WTC11 (cell line): Measurements from ENCODE around the gene PIK3R6. TPM values are rescaled to one million over a fixed set of nuclear protein-coding genes. Genes with fewer than 3 reads are reported as not detected.

Experiments
- ATAC-seq: fragments of 200-7000 bp; cut with Tn5 transposase; 2 replicates; pipeline ENCODE4 v1.10.0; 2021; ENCODE audit warnings: mild to moderate bottlenecking, moderate library complexity
- CTCF ChIA-PET: fragments of 300-600 bp; sonication (Branson Sonifier 250); formaldehyde crosslinking; loops from one replicate; lab custom pipeline; 2021; ENCODE audit warnings: antibody characterized with exemption; lab: Charles Lee
- POLR2A ChIA-PET: fragments of 350-600 bp; sonication (Branson Sonifier 250); formaldehyde crosslinking; loops from one replicate; lab custom pipeline; 2021; ENCODE audit warnings: antibody characterized with exemption; lab: Charles Lee
- DNase-seq: peaks from one replicate; pipeline ENCODE4 v3.0.0; 2021; ENCODE audit warnings: low spot score
- H3K27ac Mint-ChIP-seq: 2 replicates; pipeline ENCODE4 v1.8.0; 2021; ENCODE audit warnings: mixed read lengths
- H3K27me3 Mint-ChIP-seq: 2 replicates; pipeline ENCODE4 v1.8.0; 2021; ENCODE audit warnings: low read depth, mild to moderate bottlenecking, moderate library complexity, mixed read lengths
- H3K36me3 Mint-ChIP-seq: 2 replicates; pipeline ENCODE4 v1.8.0; 2021; ENCODE audit warnings: mixed read lengths
- H3K4me1 Mint-ChIP-seq: 2 replicates; pipeline ENCODE4 v1.8.0; 2022; ENCODE audit warnings: mixed read lengths
- H3K4me3 Mint-ChIP-seq: 2 replicates; pipeline ENCODE4 v1.8.0; 2021; ENCODE audit warnings: mild to moderate bottlenecking, moderate library complexity, mixed read lengths
- H3K9me3 Mint-ChIP-seq: 2 replicates; pipeline ENCODE4 v1.8.0; 2021; ENCODE audit warnings: mixed read lengths
- AFF4 ChIP-seq: sonication (generic); formaldehyde crosslinking; IDR thresholded peaks from 2 replicates; pipeline ENCODE4 v1.8.1; 2023; ENCODE audit warnings: mild to moderate bottlenecking, missing genetic modification reagents, borderline replicate concordance
- ATF2 ChIP-seq: sonication (generic); formaldehyde crosslinking; IDR thresholded peaks from 2 replicates; pipeline ENCODE4 v1.8.1; 2022; ENCODE audit warnings: low read depth, missing genetic modification reagents, borderline replicate concordance
- CREM ChIP-seq: sonication (generic); formaldehyde crosslinking; IDR thresholded peaks from 2 replicates; pipeline ENCODE4 v1.8.1; 2022; ENCODE audit warnings: mild to moderate bottlenecking, missing genetic modification reagents, moderate library complexity
- ERG ChIP-seq: fragments of 250-450 bp; sonication (Bioruptor Pico); IDR thresholded peaks from 2 replicates; pipeline ENCODE4 v1.8.0; 2021; ENCODE audit warnings: mild to moderate bottlenecking
- ESRRA ChIP-seq: sonication (generic); formaldehyde crosslinking; IDR thresholded peaks from 2 replicates; pipeline ENCODE4 v1.8.1; 2022; ENCODE audit warnings: mild to moderate bottlenecking, missing genetic modification reagents, borderline replicate concordance
- IRF1 ChIP-seq: sonication (generic); formaldehyde crosslinking; IDR thresholded peaks from 2 replicates; pipeline ENCODE4 v1.8.0; 2023; ENCODE audit warnings: missing genetic modification reagents
- JAZF1 ChIP-seq: fragments of 250-450 bp; sonication (Bioruptor Pico); IDR thresholded peaks from 2 replicates; pipeline ENCODE4 v1.9.0; 2021; ENCODE audit warnings: moderate library complexity, mild to moderate bottlenecking, inconsistent platforms
- KAT7 ChIP-seq: sonication (generic); formaldehyde crosslinking; IDR thresholded peaks from 2 replicates; pipeline ENCODE4 v1.8.1; 2023; ENCODE audit warnings: missing genetic modification reagents, mild to moderate bottlenecking, borderline replicate concordance
- NR3C1 ChIP-seq: sonication (generic); formaldehyde crosslinking; conservative IDR thresholded peaks from 2 replicates; pipeline ENCODE4 v1.8.1; 2023; ENCODE audit warnings: low read depth, mild to moderate bottlenecking, missing genetic modification reagents
- PRDM15 ChIP-seq: sonication (generic); formaldehyde crosslinking; IDR thresholded peaks from 2 replicates; pipeline ENCODE4 v1.8.0; 2022; ENCODE audit warnings: missing genetic modification reagents
- TEAD4 ChIP-seq: sonication (generic); formaldehyde crosslinking; IDR thresholded peaks from 2 replicates; pipeline ENCODE4 v1.8.0; 2022; ENCODE audit warnings: mild to moderate bottlenecking, missing genetic modification reagents
- USF1 ChIP-seq: sonication (generic); formaldehyde crosslinking; IDR thresholded peaks from 2 replicates; pipeline ENCODE4 v1.8.0; 2022; ENCODE audit warnings: mild to moderate bottlenecking, missing genetic modification reagents
- ZBTB21 ChIP-seq: sonication (generic); formaldehyde crosslinking; IDR thresholded peaks from 2 replicates; pipeline ENCODE4 v1.8.1; 2023; ENCODE audit warnings: mild to moderate bottlenecking, missing genetic modification reagents, borderline replicate concordance
- ZMAT4 ChIP-seq: fragments of 250-450 bp; sonication (Bioruptor Pico); IDR thresholded peaks from 2 replicates; pipeline ENCODE4 v1.9.0; 2021; ENCODE audit warnings: mild to moderate bottlenecking
- ZNF671 ChIP-seq: fragments of 250-450 bp; sonication (Bioruptor Pico); IDR thresholded peaks from 2 replicates; pipeline ENCODE4 v1.8.0; 2021; ENCODE audit warnings: mild to moderate bottlenecking
- total RNA-seq: library from RNA; stranded (reverse); gene quantifications from 3 replicates; pipeline ENCODE4 v1.2.3, GENCODE V29; 2021

Gene PIK3R6
- total RNA-seq, 1 experiment from 2014 or later = 0.15 TPM

- TF ChIP-seq ATF2 (CRISPR knock-in tag) = no peak
- no peak for TF ChIP-seq JAZF1
- no peak for TF ChIP-seq NR3C1 (CRISPR knock-in tag)
- no peak for TF ChIP-seq ZMAT4
- TF ChIP-seq CREM (CRISPR knock-in tag) = no peak
- no peak for TF ChIP-seq ESRRA (CRISPR knock-in tag)
- no peak for TF ChIP-seq IRF1
- TF ChIP-seq PRDM15 (CRISPR knock-in tag) = no peak
- no peak for TF ChIP-seq KAT7 (CRISPR knock-in tag)
- no peak for TF ChIP-seq ZBTB21 (CRISPR knock-in tag)
Observed at GRCh38 chr17:8818654-8819330, 48.7 kb downstream of the PIK3R6 start (continued).

- Mint-ChIP-seq H3K4me1 (0 out of 2 replicates have a peak, but pooled peaks cover 2% of the 10 kb centered on the region), H3K27me3 (peaks cover 5% of the 10 kb centered on the region; the same call in 1 of the 2 replicates), H3K4me3 (no peak overlapping the region), H3K9me3 (peaks cover 6% of the 10 kb centered on the region), H3K36me3 (no peaks in the 10 kb centered on the region), H3K27ac (no peak overlapping the region; the same call in 1 of the 2 replicates)
- ChIA-PET POLR2A (no interaction called here), CTCF (interaction anchor here (1.0 to 1.4 kb wide), 3 partner anchors 15 to 70 kb away, joined by 3 to 5 read pairs (median 3); no protein-coding TSS in a partner anchor)
- no peak for DNase-seq
- no peak for TF ChIP-seq ZNF671 (CRISPR knock-in tag)
- TF ChIP-seq ERG = no peak
- TF ChIP-seq AFF4 (CRISPR knock-in tag) = no peak
- TF ChIP-seq TEAD4 (CRISPR knock-in tag) = no peak
- TF ChIP-seq USF1 (CRISPR knock-in tag) = no peak
- TF ChIP-seq, all 79 proteins: peak for 0
- ATAC-seq = no peak
Observed at GRCh38 chr17:8818047-8818446, 49.4 kb downstream of the PIK3R6 start.
